Type B pancreatic cell (in vitro differentiated cells): ENCODE data around the gene PAPPA. TPM values are rescaled to one million over a fixed set of nuclear protein-coding genes. Genes with fewer than 3 reads are reported as not detected.

Experiments used
- DNase-seq: peaks from one replicate; pipeline ENCODE4 v3.0.0; 2021; ENCODE audit warnings: mixed read lengths; ENCODE audit not compliant: unreplicated experiment; ENCODE audit errors: extremely low spot score
- H3K27ac Mint-ChIP-seq: 2 replicates; pipeline ENCODE4 v1.8.0; 2021; ENCODE audit warnings: mild to moderate bottlenecking, mixed read lengths
- H3K27me3 Mint-ChIP-seq: 2 replicates; pipeline ENCODE4 v1.8.0; 2021; ENCODE audit warnings: mixed read lengths
- H3K36me3 Mint-ChIP-seq: 2 replicates; pipeline ENCODE4 v1.8.0; 2021; ENCODE audit warnings: mixed read lengths
- H3K4me1 Mint-ChIP-seq: one replicate; pipeline ENCODE4 v1.8.0; 2021; ENCODE audit warnings: mixed read lengths; ENCODE audit not compliant: unreplicated experiment
- H3K4me3 Mint-ChIP-seq: 2 replicates; pipeline ENCODE4 v1.8.0; 2021; ENCODE audit warnings: mild to moderate bottlenecking, mixed read lengths
- H3K9me3 Mint-ChIP-seq: 2 replicates; pipeline ENCODE4 v1.8.0; 2021; ENCODE audit warnings: mixed read lengths
- total RNA-seq: library from RNA; stranded (reverse); gene quantifications from 2 replicates; pipeline ENCODE4 v1.2.1, GENCODE V29; 2021; ENCODE audit warnings: low replicate concordance
- TF ChIP-seq, protein P1 (sequence below): fragments of 200-600 bp; sonication (generic); conservative IDR thresholded peaks from 2 replicates; pipeline ENCODE4 v1.5.0; 2021; ENCODE audit warnings: antibody characterized with exemption, mild to moderate bottlenecking

Gene PAPPA
- total RNA-seq, 1 donor from 2014 or later, result 11.0 TPM

DNA sequence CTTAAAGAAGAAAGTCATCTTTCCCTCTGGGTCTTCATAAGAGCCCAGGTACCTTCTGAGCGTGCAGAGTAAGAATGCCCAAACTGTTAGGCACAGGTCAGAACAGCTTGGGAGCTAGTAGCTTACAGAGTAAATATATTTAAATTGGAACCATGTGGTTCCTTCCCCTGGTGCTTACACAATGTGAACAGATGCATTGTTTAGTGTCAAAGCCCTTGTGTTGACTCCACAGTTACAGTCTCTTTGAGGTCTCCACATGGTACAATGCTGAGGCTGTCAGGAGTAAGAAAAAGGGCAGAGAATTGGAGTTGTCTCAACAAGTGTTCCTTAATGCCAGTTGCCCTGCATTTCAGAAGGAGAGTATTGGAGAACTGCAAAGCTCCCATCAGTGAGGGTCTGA, 188.5 kb downstream of the PAPPA start:
- Mint-ChIP-seq H3K4me1 (peaks cover 43% of the 10 kb centered on the region), H3K36me3 (peaks cover 16% of the 10 kb centered on the region), H3K4me3 (no peak overlapping the region), H3K27me3 (no peaks in the 10 kb centered on the region), H3K9me3 (no peaks in the 10 kb centered on the region), H3K27ac (no peak overlapping the region)
- no peak for DNase-seq
- TF ChIP-seq, protein P1, sequence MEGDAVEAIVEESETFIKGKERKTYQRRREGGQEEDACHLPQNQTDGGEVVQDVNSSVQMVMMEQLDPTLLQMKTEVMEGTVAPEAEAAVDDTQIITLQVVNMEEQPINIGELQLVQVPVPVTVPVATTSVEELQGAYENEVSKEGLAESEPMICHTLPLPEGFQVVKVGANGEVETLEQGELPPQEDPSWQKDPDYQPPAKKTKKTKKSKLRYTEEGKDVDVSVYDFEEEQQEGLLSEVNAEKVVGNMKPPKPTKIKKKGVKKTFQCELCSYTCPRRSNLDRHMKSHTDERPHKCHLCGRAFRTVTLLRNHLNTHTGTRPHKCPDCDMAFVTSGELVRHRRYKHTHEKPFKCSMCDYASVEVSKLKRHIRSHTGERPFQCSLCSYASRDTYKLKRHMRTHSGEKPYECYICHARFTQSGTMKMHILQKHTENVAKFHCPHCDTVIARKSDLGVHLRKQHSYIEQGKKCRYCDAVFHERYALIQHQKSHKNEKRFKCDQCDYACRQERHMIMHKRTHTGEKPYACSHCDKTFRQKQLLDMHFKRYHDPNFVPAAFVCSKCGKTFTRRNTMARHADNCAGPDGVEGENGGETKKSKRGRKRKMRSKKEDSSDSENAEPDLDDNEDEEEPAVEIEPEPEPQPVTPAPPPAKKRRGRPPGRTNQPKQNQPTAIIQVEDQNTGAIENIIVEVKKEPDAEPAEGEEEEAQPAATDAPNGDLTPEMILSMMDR, result no peak

DNA sequence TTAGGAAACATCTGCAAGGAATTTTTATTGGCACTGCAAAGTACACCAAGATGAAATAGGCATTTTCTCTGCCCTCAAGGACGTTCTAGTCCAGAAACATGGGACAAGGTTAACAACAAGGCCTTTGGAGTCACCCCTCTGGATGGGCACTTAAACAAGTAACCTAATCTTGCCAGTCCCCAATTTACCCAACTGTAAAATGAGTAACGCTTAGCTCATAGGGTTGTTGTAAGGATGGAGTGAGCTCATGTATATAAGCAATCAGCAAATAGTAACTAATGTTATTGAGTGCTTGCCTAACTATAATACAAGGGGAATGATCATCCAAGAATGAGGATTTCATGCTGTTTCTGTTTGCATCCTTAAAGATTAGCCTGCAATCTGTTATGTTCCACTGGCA, 189.3 kb downstream of the PAPPA start:
- peaks cover 36% of the 10 kb centered on the region for H3K4me1 Mint-ChIP-seq
- H3K27ac Mint-ChIP-seq, result no peak overlapping the region
- H3K9me3 Mint-ChIP-seq, result no peaks in the 10 kb centered on the region
- no peak for DNase-seq
- H3K27me3 Mint-ChIP-seq, result no peaks in the 10 kb centered on the region
- H3K4me3 Mint-ChIP-seq, result no peak overlapping the region
- H3K36me3 Mint-ChIP-seq, result peaks cover 20% of the 10 kb centered on the region
- TF ChIP-seq, protein P1, result no peak

DNA sequence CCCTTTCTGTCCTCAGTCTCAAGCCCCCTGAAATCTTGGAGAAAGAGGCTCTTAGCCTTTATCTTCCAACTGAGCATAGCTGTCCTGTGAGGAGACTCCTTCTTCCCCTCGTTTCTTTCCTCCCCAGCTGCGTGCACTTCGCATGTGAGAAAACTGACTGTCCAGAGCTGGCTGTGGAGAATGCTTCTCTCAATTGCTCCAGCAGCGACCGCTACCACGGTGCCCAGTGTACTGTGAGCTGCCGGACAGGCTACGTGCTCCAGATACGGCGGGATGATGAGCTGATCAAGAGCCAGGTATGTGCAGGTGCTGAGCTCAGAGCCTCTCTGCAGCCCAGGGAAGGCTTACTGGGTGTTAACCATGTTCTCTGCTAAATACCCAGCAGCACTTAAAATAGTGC, 190.8 kb downstream of the PAPPA start:
- Mint-ChIP-seq H3K4me1 (peaks cover 28% of the 10 kb centered on the region), H3K27me3 (no peaks in the 10 kb centered on the region), H3K9me3 (no peaks in the 10 kb centered on the region), H3K27ac (no peak overlapping the region), H3K36me3 (peaks cover 23% of the 10 kb centered on the region), H3K4me3 (no peak overlapping the region)
- no peak for DNase-seq
- TF ChIP-seq, protein P1, result no peak

DNA sequence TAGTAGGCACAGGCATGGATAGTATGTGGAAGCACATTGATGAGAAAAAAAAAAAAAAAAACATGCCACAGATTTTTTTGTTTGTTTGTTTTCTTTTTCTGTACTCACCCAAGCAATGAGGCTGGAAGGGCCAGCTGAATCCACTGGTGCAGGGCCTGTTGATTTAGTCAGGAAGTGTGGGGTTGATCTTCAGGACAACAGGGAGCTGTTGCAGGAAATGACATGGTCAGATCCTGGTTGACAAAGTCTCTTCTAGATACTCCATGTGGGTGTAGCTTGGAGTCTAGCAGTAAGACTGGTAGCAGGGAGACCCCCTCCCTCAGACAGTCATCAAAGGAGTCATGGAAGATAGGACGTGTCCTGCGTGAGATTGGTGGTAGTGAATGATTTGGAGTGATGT, 191.8 kb downstream of the PAPPA start:
- peaks cover 23% of the 10 kb centered on the region for H3K36me3 Mint-ChIP-seq
- no peaks in the 10 kb centered on the region for H3K9me3 Mint-ChIP-seq
- H3K27ac Mint-ChIP-seq, result no peak overlapping the region
- TF ChIP-seq, protein P1, result no peak
- H3K4me3 Mint-ChIP-seq, result no peak overlapping the region
- DNase-seq, result no peak
- no peaks in the 10 kb centered on the region for H3K27me3 Mint-ChIP-seq
- H3K4me1 Mint-ChIP-seq, result peaks cover 20% of the 10 kb centered on the region

DNA sequence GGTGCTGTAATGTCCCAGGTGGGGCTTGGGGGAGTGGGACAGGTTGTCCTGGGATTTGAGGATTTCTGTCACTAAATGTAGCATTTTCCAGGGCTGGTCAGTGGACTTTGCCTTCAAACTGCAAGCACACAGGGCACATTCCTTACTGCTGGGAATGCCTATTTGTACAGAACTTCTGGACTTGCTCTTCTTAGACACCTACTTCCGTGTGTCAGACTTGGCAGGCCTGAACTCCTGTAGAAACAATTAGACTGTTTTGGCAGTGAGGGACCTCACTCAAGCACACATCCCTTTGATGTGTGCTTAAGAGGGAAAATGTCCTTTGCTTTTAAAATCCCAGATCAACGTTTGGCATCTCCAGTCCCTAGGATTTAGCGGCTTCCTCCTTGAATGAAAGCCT, 192.2 kb downstream of the PAPPA start:
- no peak overlapping the region for H3K27ac Mint-ChIP-seq
- H3K27me3 Mint-ChIP-seq, result no peaks in the 10 kb centered on the region
- DNase-seq, result no peak
- TF ChIP-seq, protein P1, result no peak
- H3K4me3 Mint-ChIP-seq, result no peak overlapping the region
- H3K9me3 Mint-ChIP-seq, result no peaks in the 10 kb centered on the region
- H3K36me3 Mint-ChIP-seq, result peaks cover 23% of the 10 kb centered on the region
- peaks cover 20% of the 10 kb centered on the region for H3K4me1 Mint-ChIP-seq

DNA sequence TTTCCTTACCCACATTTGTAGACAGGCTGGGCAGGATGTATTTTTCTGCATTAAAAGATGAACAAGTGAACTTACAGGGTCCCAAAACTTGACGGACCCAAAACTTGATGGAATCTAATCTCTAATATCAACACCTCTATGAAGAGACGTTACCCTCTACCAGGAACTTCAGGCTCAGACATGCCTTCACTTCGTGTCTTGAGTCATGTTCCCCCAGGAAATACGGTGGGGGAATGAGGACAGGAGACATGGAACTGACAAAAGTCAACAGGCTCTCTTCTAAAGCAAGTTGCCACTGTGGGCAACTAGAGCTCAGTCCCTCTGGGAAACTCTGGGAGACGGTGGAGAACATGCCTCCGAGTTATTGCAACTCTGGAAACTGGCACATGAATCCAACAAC, 196.1 kb downstream of the PAPPA start:
- no peaks in the 10 kb centered on the region for H3K27me3 Mint-ChIP-seq
- no peak overlapping the region for H3K27ac Mint-ChIP-seq
- H3K4me3 Mint-ChIP-seq, result no peak overlapping the region
- H3K9me3 Mint-ChIP-seq, result no peaks in the 10 kb centered on the region
- H3K4me1 Mint-ChIP-seq, result peaks cover 5% of the 10 kb centered on the region
- peaks cover 25% of the 10 kb centered on the region for H3K36me3 Mint-ChIP-seq
- TF ChIP-seq, protein P1, result no peak
- DNase-seq, result no peak
